LNCaP clone FGC (cell line): ENCODE results near the gene ASAP2.

Source experiments
- DNase-seq: peaks from one replicate; pipeline ENCODE4 v3.0.0-alpha.2; 2011; ENCODE audit warnings: low read depth
- H3K4me3 ChIP-seq: 2 replicates; pipeline ENCODE4 v1.5.1; 2011; ENCODE audit warnings: mild to moderate bottlenecking, low read depth, low read length, control low read depth
- CTCF ChIP-seq: IDR thresholded peaks from 2 replicates; pipeline ENCODE4 v1.5.1; 2012; ENCODE audit warnings: mild to moderate bottlenecking; ENCODE audit not compliant: control insufficient read depth, insufficient read depth; ENCODE audit errors: extremely low read depth

ASAP2 gene

GRCh38 chr2:9205486-9205885, 1.1 kb upstream of the ASAP2 start:
- no peak overlapping the region for H3K4me3 ChIP-seq
- DNase-seq: no peak

GRCh38 chr2:9206991-9207640, 504 bp downstream of the ASAP2 start:
- DNase-seq: no peak
- peak overlapping the region; percentile 74 for H3K4me3 ChIP-seq
- no peak for TF ChIP-seq CTCF

More at GRCh38 chr2:9205486-9205885, 1.1 kb upstream of the ASAP2 start:
- TF ChIP-seq CTCF: no peak

GRCh38 chr2:9207641-9208311, 1.2 kb downstream of the ASAP2 start:
- DNase-seq: no peak
- H3K4me3 ChIP-seq: peak overlapping the region; percentile 74

GRCh38 chr2:9208875-9209274, 2.3 kb downstream of the ASAP2 start:
- H3K4me3 ChIP-seq: no peak overlapping the region
- no peak for TF ChIP-seq CTCF
- no peak for DNase-seq

More at GRCh38 chr2:9207641-9208311, 1.2 kb downstream of the ASAP2 start:
- no peak for TF ChIP-seq CTCF

GRCh38 chr2:9210030-9210429, 3.4 kb downstream of the ASAP2 start:
- TF ChIP-seq CTCF: no peak
- no peak for DNase-seq
- H3K4me3 ChIP-seq: no peak overlapping the region

GRCh38 chr2:9211496-9211895, 4.9 kb downstream of the ASAP2 start:
- no peak overlapping the region for H3K4me3 ChIP-seq
- no peak for TF ChIP-seq CTCF
- DNase-seq: no peak

- H3K4me3 ChIP-seq: no peak overlapping the region
- TF ChIP-seq CTCF: no peak
- DNase-seq: peak; percentile 33
Measured at GRCh38 chr2:9212010-9212635, 5.5 kb downstream of the ASAP2 start.
